Mucosa of rectum (tissue), 2 donors: ENCODE measurements around the gene MYCBP2.

Experiments
- H3K27ac ChIP-seq, 2 donors: one replicate each; pipeline ENCODE4 v1.7.0; 2013; ENCODE audit warnings: inconsistent platforms in 2 of 2, low read depth in 2 of 2, low read length in 2 of 2
- H3K27me3 ChIP-seq, 2 donors: one replicate each; pipeline ENCODE4 v1.7.0; 2013; ENCODE audit warnings: low read length in 2 of 2; ENCODE audit not compliant: control insufficient read depth in 2 of 2, insufficient read depth in 2 of 2
- H3K36me3 ChIP-seq, 2 donors: one replicate each; pipeline ENCODE4 v1.7.0; 2013; ENCODE audit warnings: low read length in 2 of 2; ENCODE audit not compliant: control insufficient read depth in 2 of 2, insufficient read depth in 2 of 2
- H3K4me1 ChIP-seq, 2 donors: one replicate each; pipeline ENCODE4 v1.7.0; 2013; ENCODE audit warnings: low read length in 2 of 2, mild to moderate bottlenecking in 1 of 2; ENCODE audit not compliant: control insufficient read depth in 2 of 2, insufficient read depth in 2 of 2
- H3K4me3 ChIP-seq, 2 donors: one replicate each; pipeline ENCODE4 v1.7.0; 2013; ENCODE audit warnings: low read length in 2 of 2
- H3K9ac ChIP-seq, 2 donors: one replicate each; pipeline ENCODE4 v1.7.0; 2013; ENCODE audit warnings: low read length in 2 of 2, low read depth in 1 of 2, mild to moderate bottlenecking in 1 of 2
- H3K9me3 ChIP-seq, 2 donors: one replicate each; pipeline ENCODE4 v1.7.0; 2013; ENCODE audit warnings: low read length in 2 of 2; ENCODE audit not compliant: control insufficient read depth in 2 of 2
- donor health status: healthy.
- donor health status: Normal muscosa, but diverticular disease.

MYCBP2 gene

GRCh38 chr13:77053192-77053591, 273.7 kb downstream of the MYCBP2 start:
- H3K4me3 ChIP-seq: no peak overlapping the region
- H3K9ac ChIP-seq: no peak overlapping the region
- no peaks in the 10 kb centered on the region for H3K4me1 ChIP-seq
- H3K9me3 ChIP-seq: no peaks in the 10 kb centered on the region
- no peak overlapping the region for H3K27ac ChIP-seq
- peaks cover 32 to 53% of the 10 kb centered on the region in 2 donors for H3K36me3 ChIP-seq
- H3K27me3 ChIP-seq: no peaks in the 10 kb centered on the region

GRCh38 chr13:77048681-77049080, 278.2 kb downstream of the MYCBP2 start:
- no peaks in the 10 kb centered on the region for H3K4me1 ChIP-seq
- no peak overlapping the region for H3K9ac ChIP-seq
- no peaks in the 10 kb centered on the region for H3K9me3 ChIP-seq
- H3K36me3 ChIP-seq: peaks cover 16 to 38% of the 10 kb centered on the region in 2 donors
- H3K4me3 ChIP-seq: no peak overlapping the region
- no peaks in the 10 kb centered on the region for H3K27me3 ChIP-seq
- H3K27ac ChIP-seq: no peak overlapping the region

- Histone ChIP-seq H3K4me1 (no peaks in the 10 kb centered on the region), H3K9me3 (no peaks in the 10 kb centered on the region), H3K36me3 (peaks cover 12 to 37% of the 10 kb centered on the region in 2 donors), H3K9ac (no peak overlapping the region), H3K27me3 (no peaks in the 10 kb centered on the region), H3K27ac (no peak overlapping the region), H3K4me3 (no peak overlapping the region)
These were observed 279.1 kb downstream of the MYCBP2 start for GRCh38 chr13:77047649-77048343.

- Histone ChIP-seq H3K4me3 (no peak overlapping the region), H3K9me3 (no peaks in the 10 kb centered on the region), H3K9ac (no peak overlapping the region), H3K27me3 (no peaks in the 10 kb centered on the region), H3K4me1 (no peaks in the 10 kb centered on the region), H3K36me3 (peaks cover 5 to 9% of the 10 kb centered on the region in 2 donors), H3K27ac (no peak overlapping the region)
These were observed 284.2 kb downstream of the MYCBP2 start for GRCh38 chr13:77042566-77043177.

- H3K27ac ChIP-seq: no peak overlapping the region
- peaks cover 5 to 6% of the 10 kb centered on the region in 2 donors for H3K36me3 ChIP-seq
- H3K4me3 ChIP-seq: no peak overlapping the region
- H3K4me1 ChIP-seq: no peaks in the 10 kb centered on the region
- no peaks in the 10 kb centered on the region for H3K27me3 ChIP-seq
- no peak overlapping the region for H3K9ac ChIP-seq
- no peaks in the 10 kb centered on the region for H3K9me3 ChIP-seq
These were observed 286.1 kb downstream of the MYCBP2 start for GRCh38 chr13:77040835-77041234.

- Histone ChIP-seq H3K4me3 (no peak overlapping the region), H3K27ac (no peak overlapping the region), H3K4me1 (no peaks in the 10 kb centered on the region), H3K9ac (no peak overlapping the region), H3K27me3 (no peaks in the 10 kb centered on the region), H3K9me3 (no peaks in the 10 kb centered on the region), H3K36me3 (peaks cover 3 to 4% of the 10 kb centered on the region in 2 donors)
These were observed 286.8 kb downstream of the MYCBP2 start for GRCh38 chr13:77040076-77040475.

GRCh38 chr13:77038907-77039480, 287.9 kb downstream of the MYCBP2 start:
- Histone ChIP-seq H3K4me1 (no peaks in the 10 kb centered on the region), H3K27me3 (no peaks in the 10 kb centered on the region), H3K9ac (no peak overlapping the region), H3K27ac (no peak overlapping the region), H3K36me3 (no peaks in the 10 kb centered on the region), H3K9me3 (no peaks in the 10 kb centered on the region), H3K4me3 (no peak overlapping the region)

GRCh38 chr13:77036279-77036678, 290.6 kb downstream of the MYCBP2 start:
- Histone ChIP-seq H3K27ac (no peak overlapping the region), H3K4me3 (no peak overlapping the region), H3K9me3 (no peaks in the 10 kb centered on the region), H3K36me3 (no peaks in the 10 kb centered on the region), H3K27me3 (no peaks in the 10 kb centered on the region), H3K4me1 (no peaks in the 10 kb centered on the region), H3K9ac (no peak overlapping the region)

- no peak overlapping the region for H3K4me3 ChIP-seq
- no peak overlapping the region for H3K27ac ChIP-seq
These were observed 292.0 kb downstream of the MYCBP2 start for GRCh38 chr13:77034881-77035280.

GRCh38 chr13:77033717-77034302, 293.1 kb downstream of the MYCBP2 start:
- Histone ChIP-seq H3K4me1 (no peaks in the 10 kb centered on the region), H3K4me3 (no peak overlapping the region), H3K27me3 (no peaks in the 10 kb centered on the region), H3K9me3 (no peaks in the 10 kb centered on the region), H3K9ac (no peak overlapping the region), H3K27ac (no peak overlapping the region), H3K36me3 (no peaks in the 10 kb centered on the region)

More at GRCh38 chr13:77034881-77035280, 292.0 kb downstream of the MYCBP2 start:
- Histone ChIP-seq H3K4me1 (no peaks in the 10 kb centered on the region), H3K27me3 (no peaks in the 10 kb centered on the region), H3K36me3 (no peaks in the 10 kb centered on the region), H3K9ac (no peak overlapping the region), H3K9me3 (no peaks in the 10 kb centered on the region)
